ENCODE data around the gene SAFB2.

The SAFB2 gene

DNA sequence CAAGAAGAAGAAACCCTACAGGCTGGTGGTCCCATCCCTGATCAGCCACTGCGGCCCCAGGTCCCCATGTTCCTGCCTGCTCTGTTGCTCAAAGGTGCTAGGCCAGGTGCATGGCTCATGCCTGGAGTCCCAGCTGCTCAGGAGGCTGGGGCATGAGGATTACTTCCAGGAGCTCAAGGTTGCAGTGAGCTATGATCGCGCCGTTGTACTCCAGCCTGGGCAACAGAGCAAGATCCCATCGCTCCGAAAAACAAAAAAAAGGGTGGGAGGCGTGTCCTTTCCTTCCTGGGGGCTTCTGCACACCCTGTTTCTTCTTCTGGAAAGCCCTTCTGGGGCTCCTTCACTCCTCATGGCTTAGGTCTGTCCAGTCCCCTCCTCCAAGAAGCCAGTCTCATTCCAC, 42.9 kb downstream of the SAFB2 start:
- no peak for DNase-seq (ENCODE audit: low read depth)

DNA sequence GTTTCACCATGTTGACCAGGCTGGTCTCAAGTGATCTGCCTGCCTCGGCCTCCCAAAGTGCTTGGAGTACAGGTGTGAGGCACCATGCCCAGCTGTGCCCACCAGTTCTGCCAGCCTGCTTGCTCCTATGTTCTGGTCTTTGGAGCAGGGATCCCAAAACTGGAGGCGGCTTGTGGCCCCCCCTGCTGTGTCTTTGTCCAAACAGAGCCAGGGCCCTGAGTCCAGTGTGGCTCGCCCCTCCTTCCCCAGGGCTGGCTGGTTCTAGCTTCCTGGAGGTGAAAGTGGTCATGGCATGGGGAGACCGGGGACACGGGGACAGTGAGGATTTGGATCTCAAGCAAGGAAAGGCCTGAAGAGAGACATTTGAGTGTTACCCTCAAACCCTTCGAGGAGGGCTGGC, 43.3 kb downstream of the SAFB2 start:
- no peak for DNase-seq (ENCODE audit: low read depth)

DNA sequence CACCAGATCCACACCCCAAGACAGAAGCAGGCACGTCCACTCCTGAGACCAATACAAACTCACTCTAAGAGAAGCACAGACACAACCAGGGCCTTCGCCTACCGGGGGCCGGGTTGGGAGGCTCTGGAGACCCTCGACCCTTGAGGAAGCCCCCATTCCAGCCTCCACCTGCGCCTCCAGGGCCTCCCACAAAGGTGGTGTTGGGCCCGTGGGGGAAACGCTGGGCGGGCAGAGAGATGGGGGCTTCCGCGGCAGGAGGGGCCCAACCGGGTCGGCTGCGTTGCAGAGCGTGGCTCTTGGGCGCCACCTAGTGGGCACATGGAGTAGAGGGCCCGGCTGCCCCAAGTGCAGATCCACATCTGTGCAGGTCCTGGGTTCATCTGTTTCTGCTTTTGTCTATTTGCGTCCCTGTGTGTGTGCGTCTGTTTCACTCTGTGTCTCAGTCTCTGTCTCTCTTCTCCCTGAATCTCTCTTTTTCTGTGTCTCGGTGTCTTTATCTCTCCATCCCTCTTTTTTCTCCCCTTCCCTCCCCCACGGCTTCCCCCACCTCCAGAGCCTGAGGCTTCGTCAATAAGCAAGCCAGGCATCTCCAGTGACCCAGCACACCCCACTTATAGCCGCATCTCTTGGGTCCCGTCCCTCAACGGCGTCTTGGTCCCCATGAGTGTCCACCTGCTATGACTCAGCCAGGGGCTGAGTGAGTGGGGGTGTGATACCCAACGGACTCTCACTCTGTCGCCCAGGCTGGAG, 44.3 kb downstream of the SAFB2 start:
- peak; percentile 17 for DNase-seq (ENCODE audit: low read depth)

DNA sequence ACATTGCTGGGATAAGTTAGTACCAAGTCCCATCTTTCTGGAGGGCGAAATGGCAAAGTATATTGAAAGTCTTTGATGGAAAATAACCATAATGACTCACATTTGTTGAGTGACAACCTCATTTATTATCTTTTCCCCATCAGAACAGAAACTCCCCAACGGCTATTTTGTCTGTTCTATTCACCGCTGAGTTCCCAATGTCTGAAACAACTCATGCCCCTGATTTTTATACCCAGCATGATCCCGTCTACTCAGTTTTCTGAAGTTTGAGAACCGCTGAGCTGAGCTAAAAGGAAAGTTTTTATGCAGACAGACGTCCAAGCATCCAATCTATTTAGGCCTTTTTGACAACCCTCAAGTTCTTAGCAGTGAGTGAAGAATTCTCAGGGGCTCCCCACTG, 47.0 kb downstream of the SAFB2 start:
- no peak for DNase-seq (ENCODE audit: low read depth)

DNA sequence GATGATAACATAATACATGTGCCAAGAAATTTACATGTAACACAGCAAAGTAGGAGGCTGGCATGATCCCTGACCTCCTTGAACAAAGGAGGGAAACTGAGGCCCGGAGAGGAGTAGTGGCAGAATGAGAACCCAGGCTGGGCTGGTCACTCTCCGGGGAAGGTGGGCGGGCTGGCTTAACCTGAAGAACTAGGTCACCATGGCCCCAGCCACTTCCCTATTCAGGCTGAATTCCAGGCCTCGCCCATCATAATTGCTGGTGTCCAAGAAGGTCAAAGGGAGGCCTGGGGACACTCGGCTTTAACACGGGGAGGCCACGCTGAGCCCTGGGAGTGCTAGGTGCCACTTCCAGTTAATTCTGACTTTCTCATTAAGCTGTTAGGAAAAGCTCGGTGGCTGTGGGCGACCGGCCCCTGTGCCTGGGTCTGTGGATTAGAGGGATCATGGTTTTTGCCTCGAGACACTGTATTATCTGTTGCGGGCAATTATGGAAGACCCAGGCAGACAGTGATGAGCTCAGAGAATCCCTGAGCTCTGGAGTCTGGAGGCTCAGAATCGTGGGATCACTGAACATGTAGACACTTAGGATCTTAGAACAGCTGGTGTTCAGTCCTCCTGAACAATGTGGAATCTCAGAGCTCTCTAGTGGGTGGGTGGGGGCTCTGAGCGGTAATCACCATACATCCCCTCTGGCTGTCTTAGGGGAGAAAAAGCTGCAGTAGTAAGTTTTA, 49.9 kb downstream of the SAFB2 start:
- no peak for DNase-seq (ENCODE audit: low read depth)

DNA sequence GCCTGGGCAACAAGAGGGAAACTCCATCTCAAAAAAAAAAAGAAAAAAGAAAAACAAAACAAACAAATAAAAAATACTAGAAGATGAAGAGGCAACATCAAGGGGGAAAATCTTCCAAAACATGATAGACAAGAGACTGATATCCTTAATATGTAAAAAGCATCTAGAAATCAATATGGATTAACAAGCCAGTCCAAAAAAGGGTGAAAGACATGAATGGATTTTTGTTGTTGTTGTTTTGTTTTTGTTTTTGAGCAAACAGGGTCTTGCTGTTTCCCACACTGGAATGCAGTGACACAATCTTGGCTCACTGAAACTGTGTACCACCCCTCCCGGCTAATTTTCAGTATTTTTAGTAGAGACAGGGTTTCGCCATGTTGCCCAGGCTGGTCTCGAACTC, 50.8 kb downstream of the SAFB2 start:
- DNase-seq (ENCODE audit: low read depth), result no peak

DNA sequence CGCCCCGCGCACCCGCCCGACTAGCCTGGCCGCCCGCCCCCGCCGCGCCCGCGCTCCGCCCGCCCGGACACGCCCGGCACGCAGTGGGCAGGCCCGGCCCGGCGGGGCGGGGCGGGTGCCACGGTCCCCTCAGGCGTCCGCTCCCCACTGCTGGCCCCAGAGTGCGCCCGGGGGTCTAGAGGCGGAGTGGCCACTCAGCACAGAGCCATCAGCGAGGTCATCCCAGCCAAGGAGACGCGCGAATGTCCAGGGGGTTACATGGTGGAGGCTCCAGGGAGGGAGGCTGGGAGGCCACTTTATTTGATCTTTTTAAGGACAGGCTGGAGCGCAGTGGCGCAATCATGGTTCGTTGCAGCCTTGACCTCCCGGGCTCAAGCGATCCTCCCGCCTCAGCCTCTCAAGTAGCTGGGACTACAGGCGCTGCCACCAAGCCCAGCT, 54.6 kb downstream of the SAFB2 start:
- DNase-seq (ENCODE audit: low read depth), result no peak

DNA sequence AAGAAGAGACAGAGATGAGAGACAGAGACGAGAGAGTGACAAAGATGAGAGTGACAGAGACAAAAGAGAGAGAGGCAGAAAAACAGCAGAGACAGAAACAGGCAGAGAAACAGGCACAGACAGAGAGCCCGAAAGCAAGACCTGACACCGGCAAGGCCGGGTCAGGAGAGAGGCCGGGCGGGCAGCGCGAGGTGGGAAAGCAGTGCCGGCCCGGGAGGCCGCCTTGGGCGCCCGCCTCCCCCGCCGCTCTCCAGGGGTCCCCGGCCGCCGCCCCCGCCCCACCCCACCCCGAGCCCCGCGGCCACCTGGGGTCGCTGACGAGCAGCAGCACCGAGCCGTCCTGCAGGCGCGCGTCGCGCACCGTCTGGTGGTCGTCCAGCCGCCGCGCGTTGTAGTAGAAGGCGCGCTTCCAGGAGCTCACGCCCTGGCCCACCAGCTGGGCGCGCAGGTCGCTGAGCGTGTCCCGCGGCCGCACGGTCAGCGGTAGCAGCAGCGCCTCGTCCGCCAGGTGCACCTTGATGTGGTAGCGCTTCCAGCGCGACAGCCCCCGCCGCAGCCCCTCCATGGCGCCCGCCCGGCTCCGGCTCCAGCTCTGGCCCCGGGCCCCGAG, 55.1 kb downstream of the SAFB2 start, which contains the start of gene TINCR:
Gene TINCR, minus strand, starts transcription at position 594 of the 610 bp plus-strand sequence.
- no peak for DNase-seq (ENCODE audit: low read depth)

DNA sequence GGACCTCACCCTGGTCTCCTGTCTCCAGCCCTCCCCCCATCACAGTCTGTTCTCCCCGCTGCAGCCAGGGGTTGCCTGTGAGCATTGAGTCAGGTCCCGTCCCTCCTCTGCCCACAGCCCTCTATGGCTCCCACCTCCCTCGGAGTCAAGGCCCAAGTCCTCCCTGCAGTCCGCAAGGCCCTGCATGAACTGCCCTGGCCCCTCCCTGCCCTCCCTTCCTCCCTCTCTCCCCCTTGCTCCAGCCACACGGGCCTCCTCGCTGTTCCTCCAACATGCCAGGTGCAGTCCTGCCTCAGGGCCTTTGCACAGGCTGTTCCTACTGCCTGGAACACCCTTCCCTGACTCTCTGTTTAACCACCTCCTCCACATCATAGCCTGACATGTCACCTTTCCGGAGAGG, 57.6 kb downstream of the SAFB2 start:
- no peak for DNase-seq (ENCODE audit: low read depth)

DNA sequence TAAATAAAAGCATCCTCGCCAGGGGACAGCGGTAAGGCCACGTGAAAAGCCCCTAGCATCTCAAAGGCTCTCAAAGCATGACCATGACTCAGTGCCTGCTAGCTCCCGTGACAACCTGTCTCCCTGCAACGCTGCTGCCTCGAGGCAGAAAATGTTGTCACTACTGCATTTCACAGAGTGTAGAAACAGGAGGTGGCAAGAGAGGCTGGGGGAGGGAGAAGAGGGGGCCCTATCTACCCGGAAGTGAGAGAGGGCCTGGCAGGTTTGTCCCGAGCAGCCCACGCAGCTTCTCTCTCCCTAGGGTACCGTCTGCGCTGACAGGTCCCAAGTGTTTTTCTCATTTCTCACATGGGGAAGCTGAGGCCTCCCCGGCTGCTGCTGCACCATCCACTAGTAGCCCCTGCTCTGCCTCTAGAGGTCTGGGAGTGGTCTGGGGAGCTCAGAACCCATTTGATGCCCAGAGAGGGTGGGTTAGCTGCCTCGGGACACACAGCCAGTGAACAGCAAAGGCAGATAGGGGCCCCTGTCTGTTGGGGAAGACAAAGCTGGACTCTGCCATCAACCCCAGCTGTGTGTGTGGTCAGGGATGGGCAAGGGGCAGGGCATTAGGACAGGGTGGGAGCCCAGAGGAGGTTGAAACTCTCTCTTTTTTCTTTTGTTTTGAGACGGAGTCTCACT, 58.5 kb downstream of the SAFB2 start:
- DNase-seq (ENCODE audit: low read depth), result no peak

DNA sequence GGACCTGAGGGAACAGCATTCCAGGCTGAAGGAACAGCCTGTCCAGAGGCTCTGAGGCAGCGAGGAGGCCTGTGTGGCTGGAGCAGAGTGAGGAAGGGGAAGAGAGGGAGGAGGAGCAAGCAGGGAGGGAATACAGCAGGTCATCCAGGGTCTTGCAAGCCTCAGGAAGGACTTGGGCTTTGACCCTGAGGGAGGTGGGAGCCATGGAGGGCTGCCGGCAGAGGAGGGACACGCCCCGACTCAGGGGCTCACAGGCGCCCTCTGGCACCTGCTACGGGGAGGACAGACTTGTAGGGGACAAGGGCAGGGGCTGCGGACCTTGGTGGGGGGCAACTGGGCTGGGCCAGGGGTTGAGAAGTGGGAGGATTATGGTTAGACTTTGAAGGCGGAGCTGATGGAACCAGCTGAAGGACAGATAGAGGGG, 59.6 kb downstream of the SAFB2 start:
- DNase-seq (ENCODE audit: low read depth), result no peak

DNA sequence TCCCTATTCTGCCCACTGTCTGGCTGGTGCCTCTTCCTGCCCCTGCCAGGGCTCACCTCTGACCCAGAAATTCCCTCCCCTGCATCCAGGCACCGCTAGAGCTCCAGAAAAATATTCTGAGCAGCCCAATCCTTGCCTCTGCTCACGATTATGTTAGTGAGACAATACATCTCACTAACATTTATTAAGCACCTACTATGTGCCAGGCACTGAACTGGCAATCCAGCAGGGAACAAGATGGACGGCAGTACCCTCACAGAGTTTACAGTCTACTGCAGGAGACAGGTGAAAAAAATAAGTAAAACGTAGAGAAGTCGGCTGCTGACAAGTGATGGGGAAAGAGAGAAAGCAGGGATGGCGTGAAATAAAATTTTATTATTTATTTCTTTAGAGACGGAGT, 60.3 kb downstream of the SAFB2 start:
- DNase-seq (ENCODE audit: low read depth), result no peak

DNA sequence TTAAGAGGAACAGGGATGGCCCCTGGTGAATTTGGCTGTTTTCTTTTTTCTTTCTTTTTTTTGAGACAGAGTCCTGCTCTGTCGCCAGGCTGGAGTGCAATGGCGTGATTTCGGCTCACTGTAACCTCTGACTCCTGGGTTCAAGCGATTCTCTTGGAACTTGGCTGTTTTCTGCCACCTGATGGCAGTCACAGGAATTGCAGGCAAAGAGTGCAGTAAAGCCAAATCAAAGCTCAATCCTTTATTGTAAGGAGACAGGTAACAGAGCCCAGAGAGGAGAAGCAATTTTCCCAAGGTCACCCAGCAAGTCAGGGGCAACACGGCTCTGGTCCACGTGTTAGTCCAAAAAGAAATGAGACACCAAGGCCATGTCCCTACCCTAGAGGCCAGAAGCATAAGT, 61.0 kb downstream of the SAFB2 start:
- no peak for DNase-seq (ENCODE audit: low read depth)

DNA sequence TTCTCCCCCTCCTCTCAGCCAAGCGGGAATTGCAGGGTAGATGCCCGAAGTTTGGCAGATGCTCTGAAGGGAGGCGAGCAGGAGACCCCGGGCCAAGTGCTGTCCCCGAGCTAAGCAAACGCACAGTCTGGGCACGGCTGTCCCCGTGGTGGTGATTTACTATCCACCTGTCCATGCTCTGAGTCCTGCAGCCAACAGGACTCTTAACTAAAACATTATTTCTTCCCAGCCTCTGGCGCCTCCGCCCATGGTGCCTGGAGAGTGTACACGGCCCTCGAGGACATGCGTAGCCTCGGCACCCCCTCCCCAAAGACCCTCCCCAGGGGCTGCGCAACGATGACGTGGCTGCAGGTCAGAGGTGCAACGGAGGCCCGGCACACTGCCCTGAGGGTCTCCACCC, 62.4 kb downstream of the SAFB2 start:
- no peak for DNase-seq (ENCODE audit: low read depth)

DNA sequence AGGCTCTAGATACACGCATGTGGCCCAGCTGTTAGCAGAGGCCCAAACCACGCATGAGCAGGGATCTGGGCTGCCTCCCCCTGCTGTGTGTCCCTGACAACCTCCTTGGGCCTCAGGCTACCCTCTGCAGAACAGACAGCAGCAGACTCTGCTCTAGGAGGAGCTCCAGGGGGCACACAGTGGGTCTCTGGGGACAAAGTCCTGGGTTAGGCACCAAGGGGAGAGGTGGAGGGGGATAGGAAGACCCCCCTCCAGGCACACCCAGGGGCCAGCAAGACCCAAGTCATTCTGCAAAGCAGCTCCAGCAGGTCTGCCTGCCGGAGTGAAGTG, 62.8 kb downstream of the SAFB2 start:
- DNase-seq (ENCODE audit: low read depth), result no peak

DNA sequence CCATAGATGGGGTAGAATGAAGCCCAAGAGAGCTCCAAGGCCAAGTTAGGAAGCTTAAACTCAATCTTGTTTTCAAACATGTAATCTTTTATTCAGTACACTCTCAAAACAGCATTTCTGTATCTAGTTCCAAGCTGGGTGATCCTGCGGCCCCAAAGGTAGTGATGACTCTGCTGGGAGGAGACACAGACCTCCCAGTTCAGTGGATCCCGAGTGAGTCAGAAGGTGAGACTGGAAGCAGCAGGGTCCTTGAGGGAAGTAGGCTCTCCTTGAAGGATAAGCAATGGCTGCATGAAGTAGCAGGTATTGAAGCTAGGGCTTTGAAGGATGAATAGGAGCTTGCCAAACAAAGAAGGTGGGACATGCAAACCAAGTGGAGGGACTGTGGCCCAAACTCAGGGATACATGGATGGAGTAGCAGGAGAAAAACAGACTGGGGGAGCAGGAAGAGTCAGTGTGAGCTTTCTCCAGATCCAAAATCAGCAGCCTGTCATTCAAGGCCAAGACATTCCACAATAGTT, 64.4 kb downstream of the SAFB2 start:
- DNase-seq (ENCODE audit: low read depth), result no peak

DNA sequence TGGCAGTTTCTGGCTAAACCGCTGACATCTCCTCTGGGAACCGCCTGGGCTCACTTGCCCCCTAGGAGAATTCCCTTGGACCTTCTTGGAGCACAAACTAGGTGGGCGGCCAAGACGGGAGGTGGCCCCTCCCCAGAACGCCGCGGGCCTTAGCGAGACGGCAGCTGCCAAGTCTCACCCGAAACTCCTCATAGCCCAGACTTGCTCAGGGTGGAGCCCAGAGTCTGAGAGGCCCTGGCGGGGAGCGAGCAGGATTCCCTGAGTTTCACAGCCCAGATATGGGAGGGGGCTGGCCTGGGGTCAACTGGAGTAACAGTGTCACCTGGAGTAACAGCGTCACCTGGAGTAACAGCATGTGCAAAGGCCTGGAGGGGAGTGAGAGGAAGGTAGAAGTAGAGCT, 64.9 kb downstream of the SAFB2 start:
- no peak for DNase-seq (ENCODE audit: low read depth)

DNA sequence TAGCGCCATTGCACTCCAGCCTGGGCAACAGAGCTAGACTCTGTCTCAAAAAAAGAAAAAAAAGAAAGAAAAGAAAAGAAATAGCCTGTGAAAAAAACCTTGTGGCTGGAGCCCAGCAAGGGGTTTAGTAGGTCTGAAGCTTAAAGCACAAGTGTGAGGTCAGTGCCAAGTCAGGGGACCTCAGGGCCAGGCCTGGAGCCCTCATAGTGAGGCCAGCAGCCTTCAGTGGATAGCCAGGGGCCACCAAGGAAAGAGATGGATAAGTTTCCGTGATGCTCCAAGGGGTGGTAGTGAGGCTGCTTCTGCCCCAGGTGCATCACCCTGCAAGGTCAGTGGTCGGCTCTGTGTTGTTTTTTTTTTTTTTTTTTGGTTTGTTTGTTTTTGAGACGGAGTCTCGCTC, 67.7 kb downstream of the SAFB2 start:
- DNase-seq (ENCODE audit: low read depth), result no peak

DNA sequence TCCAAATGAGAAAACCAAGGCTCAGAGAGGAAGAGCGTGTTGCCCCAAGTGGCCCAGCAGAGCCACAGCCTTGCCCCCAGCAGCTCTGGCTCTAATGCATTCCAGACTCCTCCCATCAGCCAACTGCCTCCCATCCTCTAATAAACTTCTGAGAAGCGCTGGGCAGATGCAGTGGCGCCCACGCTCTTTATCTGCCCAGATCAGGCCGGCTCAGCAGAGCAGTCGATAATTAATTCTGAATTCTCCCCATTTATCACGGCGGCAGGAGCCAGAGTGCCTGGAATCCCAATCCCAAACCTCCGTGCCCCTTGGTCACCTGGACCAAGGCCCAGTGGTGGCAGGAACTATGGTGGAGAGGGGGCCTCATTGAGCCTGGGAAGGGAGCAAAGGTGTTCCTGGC, 68.7 kb downstream of the SAFB2 start:
- no peak for DNase-seq (ENCODE audit: low read depth)

DNA sequence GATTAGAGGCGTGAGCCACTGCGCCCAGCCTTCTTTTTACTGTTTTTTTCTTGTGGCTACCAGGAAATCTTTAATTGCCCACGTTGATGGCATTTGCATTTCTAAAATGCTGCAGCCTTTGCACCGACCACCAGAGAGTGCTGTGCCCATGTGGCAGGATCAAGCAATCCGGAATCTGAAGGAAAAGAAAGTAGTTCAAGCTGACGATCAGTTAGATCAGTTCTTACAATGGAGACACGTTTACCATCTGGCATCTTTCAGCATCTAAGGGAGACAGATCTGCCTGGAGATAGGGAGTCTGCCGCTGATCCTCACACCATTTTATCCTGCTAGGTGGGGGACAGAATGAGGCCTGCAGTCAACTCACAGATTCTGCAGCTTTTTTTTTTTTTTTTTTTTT, 74.7 kb downstream of the SAFB2 start:
- peak; percentile 6 for DNase-seq (ENCODE audit: low read depth)

DNA sequence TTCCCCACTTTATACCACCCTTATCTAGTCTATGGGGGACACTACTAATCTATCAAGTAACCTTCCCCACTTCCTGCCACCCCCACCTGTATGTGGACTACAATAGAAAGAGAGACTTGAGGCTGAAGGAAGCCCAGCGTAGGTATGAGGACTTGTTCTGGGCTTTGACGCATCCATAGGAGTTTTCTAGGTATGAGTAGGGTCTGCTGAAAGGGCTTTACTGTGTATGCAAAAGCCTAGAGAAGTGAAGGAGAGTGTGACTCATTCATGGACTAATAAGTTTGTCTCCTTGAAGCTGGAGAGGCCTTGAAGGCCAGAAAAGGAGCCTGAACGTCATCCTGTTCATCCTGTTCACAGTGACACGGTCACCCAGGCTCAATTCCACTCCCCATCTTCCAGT, 76.6 kb downstream of the SAFB2 start:
- DNase-seq (ENCODE audit: low read depth), result no peak

DNA sequence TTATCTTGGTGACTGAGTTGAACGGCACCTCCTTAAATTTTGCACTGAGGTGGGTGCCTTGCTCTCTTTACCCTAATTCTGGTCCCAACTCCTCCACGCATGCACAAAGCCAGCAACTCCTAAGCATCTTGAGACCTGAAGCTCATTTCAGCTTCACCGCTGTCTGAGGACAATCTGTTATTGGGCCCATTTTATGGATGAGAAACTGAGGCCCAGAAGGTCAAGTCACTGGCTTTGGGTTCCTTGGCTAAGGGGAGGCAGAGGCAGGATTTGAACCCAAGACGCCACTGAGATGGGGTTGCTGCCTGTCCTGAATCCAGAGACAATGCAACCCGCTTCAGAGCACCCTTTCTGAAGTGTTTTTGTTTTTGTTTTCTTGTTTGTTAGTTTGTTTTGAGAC, 77.5 kb downstream of the SAFB2 start:
- no peak for DNase-seq (ENCODE audit: low read depth)

DNA sequence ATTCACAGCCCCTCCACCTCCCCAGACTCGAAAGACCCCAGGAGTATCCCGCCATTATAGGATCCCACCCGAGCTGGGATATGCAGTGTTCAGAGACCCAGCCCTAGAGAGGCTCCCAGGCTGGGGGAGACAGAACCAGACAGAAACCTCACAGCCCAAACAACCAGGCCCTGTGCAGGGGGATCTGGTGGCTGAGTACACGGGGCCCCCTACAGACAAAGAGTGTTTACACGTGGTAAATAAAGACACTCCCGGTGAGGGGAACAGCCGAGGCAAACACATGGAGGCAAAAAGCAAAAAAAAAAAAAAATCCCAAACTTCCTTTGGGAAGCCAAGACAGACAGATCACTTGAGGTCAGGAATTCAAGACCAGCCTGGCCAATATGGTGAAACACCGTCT, 79.9 kb downstream of the SAFB2 start:
- no peak for DNase-seq (ENCODE audit: low read depth)
